ENCODE measurements around the gene SUCO.
A peak's percentile ranks its signal among the peaks of the same experiment; 100 is the strongest.

Gene SUCO

DNA sequence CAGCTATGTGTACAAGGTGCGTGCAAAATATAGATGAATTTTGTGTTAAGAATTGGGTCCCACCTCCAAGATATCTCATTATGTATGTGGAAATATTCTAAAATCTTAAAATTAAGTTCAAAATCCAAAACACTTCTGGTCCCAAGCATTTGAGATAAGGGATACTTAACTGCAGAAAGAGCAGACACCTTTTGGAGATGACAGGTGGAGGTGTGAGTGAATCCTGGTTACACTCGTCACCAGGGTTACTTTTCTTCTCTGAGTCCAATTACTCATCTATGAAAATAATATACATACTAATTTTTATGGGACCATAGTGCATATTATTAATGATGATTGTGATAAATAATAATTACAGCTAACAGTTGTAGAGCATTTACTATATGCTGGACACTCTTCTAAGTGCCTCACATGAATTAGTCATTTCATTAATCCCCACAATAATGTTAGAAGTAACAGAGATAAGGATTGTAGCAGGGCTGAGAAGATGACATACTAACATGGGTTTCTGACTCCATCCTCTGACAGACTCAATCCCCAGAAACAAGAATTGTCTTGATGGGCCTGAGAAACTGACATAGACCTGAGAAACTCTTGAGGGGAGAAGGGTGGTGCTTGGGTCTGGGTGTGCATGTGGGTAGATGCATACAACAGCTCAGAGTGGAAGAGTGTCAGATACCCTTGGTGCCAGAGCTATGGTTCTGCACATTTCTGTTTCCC lies 117.7 kb downstream of the SUCO start:
- DNase-seq, result no peak

DNA sequence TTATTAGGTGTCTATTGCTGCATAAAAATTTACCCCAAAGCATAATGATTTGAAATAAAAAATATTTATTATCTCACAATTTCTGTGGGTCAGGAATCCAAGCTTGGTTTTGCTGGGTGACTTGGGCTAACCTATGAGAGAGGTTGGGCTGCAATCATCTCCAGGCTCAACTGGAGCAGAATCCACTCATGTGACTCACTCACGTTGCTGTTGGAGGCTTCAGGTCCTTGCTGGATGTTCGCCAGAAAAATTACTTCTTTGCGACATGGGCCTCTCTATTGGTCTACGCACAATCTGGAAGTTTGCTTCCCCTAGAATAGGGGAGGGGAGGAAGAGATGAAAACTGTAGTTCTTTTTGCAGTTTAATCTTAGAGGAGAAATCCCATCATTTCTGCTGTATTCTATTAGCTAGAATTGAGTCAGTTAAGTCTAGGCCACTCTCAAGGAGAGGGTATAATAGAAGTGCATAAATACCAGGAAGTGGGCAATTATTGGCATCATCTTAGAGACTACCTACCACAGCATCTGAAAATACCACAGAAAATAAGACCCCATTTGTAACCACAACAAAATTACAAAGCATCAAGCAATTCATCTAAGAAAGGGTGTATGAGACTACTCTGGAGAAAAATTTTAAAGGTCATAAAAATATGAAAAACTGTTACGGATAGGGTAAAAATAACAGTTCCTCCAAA lies 120.2 kb downstream of the SUCO start:
- no peak for DNase-seq

DNA sequence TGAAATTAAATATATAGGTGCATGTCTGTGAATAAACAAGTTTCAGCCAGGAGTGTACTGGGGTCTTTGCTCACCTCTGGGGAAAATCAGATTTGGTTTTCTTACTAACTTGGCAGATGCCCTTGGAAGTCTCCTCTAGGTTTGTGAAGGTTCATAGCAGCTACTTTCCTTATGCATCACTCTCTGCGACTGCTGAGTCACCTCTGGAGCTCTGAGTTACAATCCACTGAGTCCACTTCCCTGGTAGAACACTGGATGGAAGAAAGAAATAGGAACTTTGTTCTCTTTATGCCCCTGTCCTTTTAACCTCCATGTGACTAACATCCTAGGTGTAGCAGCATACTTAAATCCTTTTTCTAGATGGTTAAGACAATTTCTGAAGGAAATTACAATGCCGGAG lies 121.6 kb downstream of the SUCO start:
- no peak for DNase-seq

DNA sequence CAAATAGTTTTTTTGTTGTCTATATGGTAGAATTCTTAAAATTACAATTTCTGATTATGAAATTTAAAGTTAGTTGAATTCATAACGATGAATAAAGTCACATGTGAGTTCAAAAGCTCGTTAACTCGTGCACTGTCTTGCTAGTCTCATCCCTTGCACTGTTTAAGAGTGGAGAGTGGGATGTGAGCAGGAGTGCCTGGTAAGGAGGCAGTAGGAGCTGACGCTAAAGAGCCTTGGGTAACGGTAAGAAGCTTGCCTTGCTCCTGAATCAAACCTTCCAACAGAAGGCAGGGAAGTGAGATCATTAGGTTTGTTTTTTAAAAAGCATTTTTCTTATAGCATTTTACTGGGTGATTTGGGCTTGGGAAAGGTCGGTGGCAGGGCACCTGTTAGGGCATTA lies 123.6 kb downstream of the SUCO start:
- no peak for DNase-seq

DNA sequence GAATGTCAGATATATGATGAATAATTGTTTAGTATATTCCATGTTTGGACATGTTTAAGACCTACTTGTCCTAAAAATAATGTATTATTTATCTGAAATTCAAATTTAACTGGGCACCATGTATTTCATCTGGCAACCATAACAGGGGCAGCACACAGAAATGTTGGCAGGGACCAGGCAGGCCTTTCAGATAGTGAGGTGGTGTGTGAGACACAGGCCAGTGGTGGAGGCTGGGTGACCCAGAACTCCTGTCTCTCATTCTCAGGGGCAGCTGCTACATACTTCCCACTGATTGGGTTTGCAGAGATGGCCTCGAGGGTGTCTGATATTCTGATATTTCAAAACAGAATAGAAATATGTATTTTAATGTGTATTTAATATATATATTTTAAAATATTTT lies 124.6 kb downstream of the SUCO start:
- DNase-seq, result no peak

DNA sequence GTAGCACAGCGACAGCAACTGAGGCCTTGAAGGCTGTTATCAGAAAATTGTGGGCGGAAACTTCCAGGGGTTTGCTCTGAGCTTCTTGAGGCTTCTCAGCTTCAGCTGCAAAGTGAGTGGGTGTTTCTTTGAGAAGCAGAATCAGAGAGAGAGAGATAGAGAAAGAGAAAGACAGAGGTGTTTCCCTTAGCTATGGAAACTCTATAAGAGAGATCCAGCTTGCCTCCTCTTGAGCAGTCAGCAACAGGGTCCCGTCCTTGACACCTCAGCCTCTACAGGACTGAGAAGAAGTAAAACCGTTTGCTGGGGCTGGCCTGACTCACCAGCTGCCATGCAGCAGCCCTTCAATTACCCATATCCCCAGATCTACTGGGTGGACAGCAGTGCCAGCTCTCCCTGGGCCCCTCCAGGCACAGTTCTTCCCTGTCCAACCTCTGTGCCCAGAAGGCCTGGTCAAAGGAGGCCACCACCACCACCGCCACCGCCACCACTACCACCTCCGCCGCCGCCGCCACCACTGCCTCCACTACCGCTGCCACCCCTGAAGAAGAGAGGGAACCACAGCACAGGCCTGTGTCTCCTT lies 126.0 kb downstream of the SUCO start, which contains the start of gene FASLG:
Gene FASLG, plus strand, starts transcription at position 233 of the 583 bp plus-strand sequence. Its CDS starts 99 bp downstream, at position 332.
- peak in 3 of 6 experiments; percentile 13 to 31 (median 24) for DNase-seq

DNA sequence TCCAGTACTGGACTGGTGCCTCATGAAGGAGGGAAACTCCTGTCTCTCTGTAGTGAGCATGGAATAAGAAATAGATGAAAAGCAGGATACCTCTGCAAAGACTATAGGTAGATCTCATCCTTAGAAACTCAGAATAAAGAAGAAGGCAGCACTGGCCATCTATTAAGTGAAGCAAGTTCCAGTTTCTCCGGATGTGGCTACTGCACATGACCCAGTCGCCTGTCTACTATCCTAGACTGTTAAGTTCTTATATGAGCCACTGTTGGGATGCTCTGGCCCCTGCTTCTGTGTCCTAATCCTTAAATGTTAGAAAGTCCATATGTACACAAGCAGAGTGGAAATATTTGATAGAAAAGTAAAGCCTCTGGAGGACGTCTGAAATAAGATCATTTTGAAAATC lies 128.2 kb downstream of the SUCO start:
- DNase-seq, result no peak

All from stimulated activated naive CD4-positive, alpha-beta T cell (primary cell).